Endothelial cell of umbilical vein (primary cell): Measurements from ENCODE around the gene GPR158. TPM values are rescaled to one million over a fixed set of nuclear protein-coding genes. Genes with fewer than 3 reads are reported as not detected.

Experiments
- BruUV-seq: library from RNA; stranded (reverse); fragments of 400-500 nt; replicated peaks from 2 replicates; lab custom pipeline; 2021; lab: Mats Ljungman, UMichigan
- CTCF ChIA-PET: fragments of 300-600, 350-600 bp; sonication (Branson Sonifier 250); formaldehyde crosslinking; loops from one replicate; lab custom pipeline; 2021; ENCODE audit warnings: antibody characterized with exemption, inconsistent platforms; lab: Charles Lee
- POLR2A ChIA-PET: fragments of 300-600, 350-600 bp; sonication (Branson Sonifier 250); formaldehyde crosslinking; loops from one replicate; lab custom pipeline; 2021; ENCODE audit warnings: antibody characterized with exemption, inconsistent platforms; lab: Charles Lee
- DNase-seq: peaks from one replicate; pipeline ENCODE4 v3.0.0-alpha.2; 2011; ENCODE audit warnings: low read depth, low spot score
- FAIRE-seq: peaks from 2 replicates; lab custom pipeline; 2011; peaks lifted over from hg19 to GRCh38; lab: Jason Lieb, UNC
- H2AFZ ChIP-seq: 2 replicates; pipeline ENCODE4 v1.6.0; 2012; ENCODE audit warnings: low read depth, low read length, control low read depth, inconsistent platforms
- H3K27ac ChIP-seq: 2 replicates; pipeline ENCODE4 v1.5.1; 2011; ENCODE audit warnings: low read depth, mild to moderate bottlenecking, control low read depth, low read length, moderate library complexity; ENCODE audit not compliant: insufficient read depth
- H3K27me3 ChIP-seq, 2 experiments: 2 replicates each; pipeline versions ENCODE4 v1.6.0 to v1.6.1; 2011; ENCODE audit warnings: low read length in 2 of 2, mixed read lengths in 1 of 2; ENCODE audit not compliant: control insufficient read depth in 2 of 2, insufficient read depth in 2 of 2
- H3K36me3 ChIP-seq, 2 experiments: 2 replicates in 1 of 2; 3 replicates in 1 of 2; pipeline ENCODE4 v1.5.1; 2011; ENCODE audit warnings: low read length in 2 of 2, mild to moderate bottlenecking in 1 of 2, moderate library complexity in 1 of 2; ENCODE audit not compliant: control insufficient read depth in 2 of 2, insufficient read depth in 2 of 2; ENCODE audit errors: extremely low read depth in 1 of 2
- H3K4me1 ChIP-seq: 3 replicates; pipeline ENCODE4 v1.5.1; 2011; ENCODE audit warnings: mild to moderate bottlenecking, low read length; ENCODE audit not compliant: control insufficient read depth, insufficient read depth; ENCODE audit errors: extremely low read depth
- H3K4me2 ChIP-seq: 2 replicates; pipeline ENCODE4 v1.6.1; 2011; ENCODE audit warnings: low read length, control low read depth, mixed read lengths; ENCODE audit not compliant: insufficient read depth
- H3K4me3 ChIP-seq, 3 experiments: fragments of 200-600 bp in 1 of 3; sonication (generic), shearing (Covaris generic) in 1 of 3; replicated peaks in 1 of 3; 2 replicates each; pipeline ENCODE4 v1.5.1; 2011 to 2016; ENCODE audit warnings: control low read depth in 3 of 3, low read length in 3 of 3, mild to moderate bottlenecking in 2 of 3, inconsistent platforms in 1 of 3, low read depth in 1 of 3, moderate library complexity in 1 of 3; ENCODE audit not compliant: insufficient read depth in 1 of 3
- H3K79me2 ChIP-seq: 2 replicates; pipeline ENCODE4 v1.6.0; 2012; ENCODE audit warnings: low read length, inconsistent platforms; ENCODE audit not compliant: control insufficient read depth, insufficient read depth
- H3K9ac ChIP-seq: replicated peaks from 2 replicates; pipeline ENCODE3; 2011; ENCODE audit warnings: low read length, control low read depth; ENCODE audit not compliant: insufficient read depth; ENCODE audit errors: extremely low read depth
- H3K9me1 ChIP-seq: replicated peaks from 3 replicates; pipeline ENCODE4 v1.6.0; 2011; ENCODE audit warnings: mild to moderate bottlenecking, low read length; ENCODE audit not compliant: control insufficient read depth, insufficient read depth; ENCODE audit errors: extremely low read depth
- H3K9me3 ChIP-seq: replicated peaks from 2 replicates; pipeline ENCODE4 v1.5.1; 2012; ENCODE audit warnings: low read length, inconsistent platforms; ENCODE audit not compliant: control insufficient read depth, insufficient read depth
- H4K20me1 ChIP-seq: replicated peaks from 2 replicates; pipeline ENCODE3; 2011; ENCODE audit warnings: mild to moderate bottlenecking, low read length; ENCODE audit not compliant: control insufficient read depth, insufficient read depth; ENCODE audit errors: extremely low read depth
- CTCF ChIP-seq, 2 donors: IDR thresholded peaks; 1 replicate in 1 of 2; 2 replicates in 1 of 2; pipeline ENCODE4 v1.5.1; 2011; ENCODE audit warnings: low read length in 2 of 2, mild to moderate bottlenecking in 2 of 2, moderate library complexity in 2 of 2, control low read depth in 1 of 2, inconsistent platforms in 1 of 2, low read depth in 1 of 2; ENCODE audit not compliant: insufficient read depth in 1 of 2; ENCODE audit errors: extremely low read depth in 1 of 2
- EZH2 ChIP-seq: IDR thresholded peaks from 2 replicates; pipeline ENCODE4 v1.6.1; 2012; ENCODE audit warnings: borderline replicate concordance, low read depth, mild to moderate bottlenecking, moderate library complexity, low read length, inconsistent platforms; ENCODE audit not compliant: severe bottlenecking
- FOS ChIP-seq: IDR thresholded peaks from 2 replicates; pipeline ENCODE4 v1.6.1; 2011; ENCODE audit warnings: mild to moderate bottlenecking, low read length, moderate library complexity, borderline replicate concordance; ENCODE audit not compliant: insufficient read depth
- GATA2 ChIP-seq: IDR thresholded peaks from 2 replicates; pipeline ENCODE4 v1.7.0; 2011; ENCODE audit warnings: low read depth, mild to moderate bottlenecking, moderate library complexity, mixed read lengths, low read length; ENCODE audit not compliant: insufficient read length, insufficient read depth
- JUN ChIP-seq: IDR thresholded peaks from 2 replicates; pipeline ENCODE4 v1.6.1; 2011; ENCODE audit warnings: borderline replicate concordance, low read depth; ENCODE audit not compliant: insufficient read length, insufficient read depth
- MAX ChIP-seq: IDR thresholded peaks from 2 replicates; pipeline ENCODE4 v1.6.1; 2011; ENCODE audit not compliant: insufficient read depth, insufficient read length
- MYC ChIP-seq: IDR thresholded peaks from one replicate; pipeline ENCODE4 v1.6.1; 2011; ENCODE audit warnings: mild to moderate bottlenecking, low read depth, low read length
- POLR2A ChIP-seq: IDR thresholded peaks from 2 replicates; pipeline ENCODE4 v1.6.1; 2012; ENCODE audit warnings: low read depth, mild to moderate bottlenecking, control low read depth, low read length
- POLR2AphosphoS5 ChIP-seq: IDR thresholded peaks from 2 replicates; pipeline ENCODE4 v1.6.1; 2012; ENCODE audit warnings: low read depth, mild to moderate bottlenecking, control low read depth, low read length, moderate library complexity; ENCODE audit not compliant: insufficient read depth
- dilution Hi-C: fragments of 300-500 bp; cut with MboI; formaldehyde crosslinking; loops from one replicate; pipeline ENCODE4 v1.15.0; 2019; ENCODE audit warnings: low sequenced_read_pairs; ENCODE audit not compliant: extremely low pct_ligation_motif_present
- intact Hi-C: fragments of 100-400 bp; cut with micrococcal nuclease; formaldehyde crosslinking; loops from one replicate; pipeline ENCODE4 v1.10.0; 2022
- polyA plus RNA-seq, 4 experiments: library from polyadenylated mRNA; depleted of rRNA in 3 of 4; stranded (reverse) in 3 of 4; unstranded in 1 of 4; fragments of >200 nt; gene quantifications; 2 replicates each; pipeline versions ENCODE4 v1.2.1 to v1.2.3, GENCODE V29; 2011 to 2012; ENCODE audit warnings: missing spikeins in 1 of 4
- total RNA-seq: library from RNA; stranded (reverse); gene quantifications from 2 replicates; pipeline ENCODE4 v1.2.3, GENCODE V29; 2021

GPR158 gene
- total and polyA plus RNA-seq, 2 donors (not counting 3 experiments of a cell fraction or from before 2014, with no cell fraction given) = not detected

- DNase-seq = no peak
- dilution Hi-C loops = no loop called here
- H3K4me2 ChIP-seq = no peak overlapping the region
- intact Hi-C loops = no loop called here
- no peak overlapping the region for H3K27ac ChIP-seq
- H3K9me1 ChIP-seq = no peaks in the 10 kb centered on the region
- H3K9me3 ChIP-seq = no peaks in the 10 kb centered on the region
- no peak overlapping the region for H3K4me3 ChIP-seq
- no peaks in the 10 kb centered on the region for H3K36me3 ChIP-seq
- no peak overlapping the region for H3K9ac ChIP-seq
- H3K27me3 ChIP-seq = no peaks in the 10 kb centered on the region
- no peaks in the 10 kb centered on the region for H3K4me1 ChIP-seq
- no peaks in the 10 kb centered on the region for H4K20me1 ChIP-seq
- H2AFZ ChIP-seq = no peak overlapping the region
- BruUV-seq = no TSS peak
- POLR2A ChIA-PET = no interaction called here
- H3K79me2 ChIP-seq = no peaks in the 10 kb centered on the region
- TF ChIP-seq POLR2A (no peak), JUN (no peak), EZH2 (no peak), MAX (no peak), MYC (no peak), GATA2 (no peak), FOS (no peak), POLR2AphosphoS5 (no peak), CTCF (IDR thresholded peaks at IDR 0.05; ENCODE audit: extremely low read depth in 1 of 2, insufficient read depth in 1 of 2, low read depth in 1 of 2, low read length in 2 of 2) (no peak)
- CTCF ChIA-PET = no interaction called here
- FAIRE-seq = no peak
Measured at GRCh38 chr10:25334445-25334844, 159.6 kb downstream of the GPR158 start.
